Epithelial cell of umbilical artery (primary cell): Measurements from ENCODE around the gene ERVFRD-1. TPM values are rescaled to one million over a fixed set of nuclear protein-coding genes. Genes with fewer than 3 reads are reported as not detected.

ENCODE experiments used
- total RNA-seq: library from RNA; depleted of rRNA; stranded (reverse); fragments of >200 nt; gene quantifications from 2 replicates; pipeline ENCODE4 v1.2.3, GENCODE V29; 2014

Gene ERVFRD-1
- not detected in 2 replicates for total RNA-seq

GRCh38 chr6:11110921-11111768 is at the start of gene ERVFRD-1:
Gene ERVFRD-1, minus strand, starts transcription at chr6:11111725. Its CDS starts 6,415 bp downstream, at chr6:11105310.

GRCh38 chr6:11093626-11094410 is 17.7 kb downstream of the ERVFRD-1 start, which contains the start of gene SMIM13:
Gene SMIM13, plus strand, starts transcription at chr6:11093834. Its CDS starts 480 bp downstream, at chr6:11094314.

Other genes starting within 250 kb of the ERVFRD-1 start
- not detected in 2 replicates for gene GCM2, start 229.7 kb downstream of the ERVFRD-1 start, total RNA-seq
- under 0.01 TPM in 1 of 2 replicates, not detected in the other for gene SYCP2L, start 224.7 kb downstream of the ERVFRD-1 start, total RNA-seq
- gene ELOVL2, start 67.4 kb downstream of the ERVFRD-1 start, total RNA-seq = not detected in 2 replicates
- 15.3 and 16.3 TPM in 2 replicates for gene SMIM13, start 17.9 kb downstream of the ERVFRD-1 start, total RNA-seq
- 28.9 and 34.2 TPM in 2 replicates for gene NEDD9, start 120.9 kb upstream of the ERVFRD-1 start, total RNA-seq